Right lung (tissue), 10 donors: ENCODE data around the gene CLCA2. TPM values are rescaled to one million over a fixed set of nuclear protein-coding genes. Genes with fewer than 3 reads are reported as not detected.
A peak's percentile ranks its signal among the peaks of the same experiment; 100 is the strongest.

Experiments
- DNase-seq, 2 donors: peaks; one replicate each; pipeline ENCODE4 v3.0.0-alpha.2; 2013
- long read RNA-seq, 8 donors: transcript quantifications; one replicate each; lab custom pipeline, GENCODE V29; 2026
- polyA plus RNA-seq, 5 donors: library from polyadenylated mRNA; unstranded; fragments of 120-200 nt; gene quantifications; one replicate each; pipeline versions ENCODE4 v1.2.1 to v1.2.3, GENCODE V29; 2013; ENCODE audit warnings: inconsistent platforms in 1 of 5, low replicate concordance in 1 of 5; ENCODE audit not compliant: insufficient read length in 5 of 5, insufficient read depth in 1 of 5

Gene CLCA2
- under 1 TPM; 0.18 to 0.24 (median 0.21) TPM for polyA plus RNA-seq
- long read RNA-seq, donor 1 = 0 reads
- long read RNA-seq, donor 2 = 0 reads
- long read RNA-seq, donor 3 = 0 reads
- long read RNA-seq, donor 4 = 0 reads
- long read RNA-seq, donor 5 = 0 reads
- long read RNA-seq, donor 6 = 0 reads
- long read RNA-seq, donor 7 = 0 reads
- long read RNA-seq, donor 8 = 0 reads

- DNase-seq = no peak
Measured at GRCh38 chr1:86423873-86424272, at the start of gene CLCA2. Gene CLCA2 (plus strand): TSS chr1:86424171. CDS start chr1:86424248, 77 bp downstream.

GRCh38 chr1:86375688-86376087 is 48.3 kb upstream of the CLCA2 start:
- no peak for DNase-seq

- no peak for DNase-seq
Measured at GRCh38 chr1:86377341-86377740, 46.6 kb upstream of the CLCA2 start.

- no peak for DNase-seq
Measured at GRCh38 chr1:86378813-86379212, 45.2 kb upstream of the CLCA2 start.

- peak; percentile 53 to 67 for DNase-seq
Measured at GRCh38 chr1:86380257-86380861, 43.6 kb upstream of the CLCA2 start.

- DNase-seq = no peak
Measured at GRCh38 chr1:86381223-86381622, 42.7 kb upstream of the CLCA2 start.

GRCh38 chr1:86382878-86383277 is 41.1 kb upstream of the CLCA2 start:
- DNase-seq = no peak

- no peak for DNase-seq
Measured at GRCh38 chr1:86387916-86388627, 35.9 kb upstream of the CLCA2 start.

GRCh38 chr1:86388777-86389176 is 35.2 kb upstream of the CLCA2 start:
- DNase-seq = no peak

GRCh38 chr1:86389307-86389706 is 34.7 kb upstream of the CLCA2 start:
- no peak for DNase-seq

GRCh38 chr1:86394416-86394815 is 29.6 kb upstream of the CLCA2 start:
- no peak for DNase-seq

- DNase-seq = peak; percentile 86 to 90
Measured at GRCh38 chr1:86395751-86396497, 28.0 kb upstream of the CLCA2 start, which contains the start of gene ODF2L. Gene ODF2L (minus strand): TSS chr1:86396323. CDS start chr1:86387027, 9,296 bp downstream.

GRCh38 chr1:86396498-86396890 is 27.5 kb upstream of the CLCA2 start:
- DNase-seq = no peak

- no peak for DNase-seq
Measured at GRCh38 chr1:86409416-86410021, 14.5 kb upstream of the CLCA2 start.

- no peak for DNase-seq
Measured at GRCh38 chr1:86410879-86411278, 13.1 kb upstream of the CLCA2 start.

- DNase-seq = no peak
Measured at GRCh38 chr1:86416343-86416742, 7.6 kb upstream of the CLCA2 start.

- DNase-seq = peak; percentile 38 to 44
Measured at GRCh38 chr1:86419277-86419903, 4.6 kb upstream of the CLCA2 start.

- DNase-seq = no peak
Measured at GRCh38 chr1:86421601-86422280, 2.2 kb upstream of the CLCA2 start.

- no peak for DNase-seq
Measured at GRCh38 chr1:86423473-86423872, 498 bp upstream of the CLCA2 start.

GRCh38 chr1:86429122-86429725 is 5.3 kb downstream of the CLCA2 start:
- DNase-seq = peak; percentile 43 to 50
